ENCODE data around the gene INAFM2.

Gene INAFM2

DNA sequence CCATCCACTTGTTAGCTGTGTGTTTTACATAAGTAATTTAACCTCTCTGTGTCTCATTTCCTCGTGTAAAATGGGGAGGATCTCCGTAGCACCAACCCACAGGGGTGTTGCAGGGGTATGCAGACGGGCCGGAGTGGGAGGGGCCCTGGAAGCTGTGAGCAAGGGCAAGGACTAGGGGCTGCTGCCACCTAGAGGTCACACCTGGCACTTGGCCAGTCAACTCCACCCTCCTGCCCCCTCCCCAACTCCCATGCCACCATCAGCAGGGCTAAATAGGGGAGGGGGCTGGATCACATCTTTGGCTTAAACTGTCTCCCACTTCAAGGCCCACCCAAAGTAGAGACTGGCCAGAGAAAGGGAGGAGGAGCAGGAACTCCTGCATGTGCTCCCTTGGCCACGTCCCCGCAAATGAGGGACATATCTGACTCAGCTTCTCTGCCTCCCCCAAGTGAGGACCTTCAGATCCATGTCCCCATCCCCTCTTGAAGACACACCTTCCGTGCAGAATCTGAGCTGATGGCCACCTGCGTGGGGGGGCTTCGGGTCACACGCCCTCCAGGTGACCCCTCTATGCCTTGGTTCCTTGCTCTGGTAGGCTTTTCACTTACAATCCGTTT lies 14.7 kb downstream of the INAFM2 start:
- TF ChIP-seq, protein P1, sequence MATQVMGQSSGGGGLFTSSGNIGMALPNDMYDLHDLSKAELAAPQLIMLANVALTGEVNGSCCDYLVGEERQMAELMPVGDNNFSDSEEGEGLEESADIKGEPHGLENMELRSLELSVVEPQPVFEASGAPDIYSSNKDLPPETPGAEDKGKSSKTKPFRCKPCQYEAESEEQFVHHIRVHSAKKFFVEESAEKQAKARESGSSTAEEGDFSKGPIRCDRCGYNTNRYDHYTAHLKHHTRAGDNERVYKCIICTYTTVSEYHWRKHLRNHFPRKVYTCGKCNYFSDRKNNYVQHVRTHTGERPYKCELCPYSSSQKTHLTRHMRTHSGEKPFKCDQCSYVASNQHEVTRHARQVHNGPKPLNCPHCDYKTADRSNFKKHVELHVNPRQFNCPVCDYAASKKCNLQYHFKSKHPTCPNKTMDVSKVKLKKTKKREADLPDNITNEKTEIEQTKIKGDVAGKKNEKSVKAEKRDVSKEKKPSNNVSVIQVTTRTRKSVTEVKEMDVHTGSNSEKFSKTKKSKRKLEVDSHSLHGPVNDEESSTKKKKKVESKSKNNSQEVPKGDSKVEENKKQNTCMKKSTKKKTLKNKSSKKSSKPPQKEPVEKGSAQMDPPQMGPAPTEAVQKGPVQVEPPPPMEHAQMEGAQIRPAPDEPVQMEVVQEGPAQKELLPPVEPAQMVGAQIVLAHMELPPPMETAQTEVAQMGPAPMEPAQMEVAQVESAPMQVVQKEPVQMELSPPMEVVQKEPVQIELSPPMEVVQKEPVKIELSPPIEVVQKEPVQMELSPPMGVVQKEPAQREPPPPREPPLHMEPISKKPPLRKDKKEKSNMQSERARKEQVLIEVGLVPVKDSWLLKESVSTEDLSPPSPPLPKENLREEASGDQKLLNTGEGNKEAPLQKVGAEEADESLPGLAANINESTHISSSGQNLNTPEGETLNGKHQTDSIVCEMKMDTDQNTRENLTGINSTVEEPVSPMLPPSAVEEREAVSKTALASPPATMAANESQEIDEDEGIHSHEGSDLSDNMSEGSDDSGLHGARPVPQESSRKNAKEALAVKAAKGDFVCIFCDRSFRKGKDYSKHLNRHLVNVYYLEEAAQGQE (IDR thresholded peaks at IDR 0.05; ENCODE audit: insufficient read depth in 1 of 2, low read depth in 2 of 2, low read length in 2 of 2): no peak
- no peak for TF ChIP-seq FOXP2 (optimal IDR thresholded peaks at IDR 0.05; ENCODE audit: borderline replicate concordance, extremely low read depth, extremely low read length, insufficient read depth)

DNA sequence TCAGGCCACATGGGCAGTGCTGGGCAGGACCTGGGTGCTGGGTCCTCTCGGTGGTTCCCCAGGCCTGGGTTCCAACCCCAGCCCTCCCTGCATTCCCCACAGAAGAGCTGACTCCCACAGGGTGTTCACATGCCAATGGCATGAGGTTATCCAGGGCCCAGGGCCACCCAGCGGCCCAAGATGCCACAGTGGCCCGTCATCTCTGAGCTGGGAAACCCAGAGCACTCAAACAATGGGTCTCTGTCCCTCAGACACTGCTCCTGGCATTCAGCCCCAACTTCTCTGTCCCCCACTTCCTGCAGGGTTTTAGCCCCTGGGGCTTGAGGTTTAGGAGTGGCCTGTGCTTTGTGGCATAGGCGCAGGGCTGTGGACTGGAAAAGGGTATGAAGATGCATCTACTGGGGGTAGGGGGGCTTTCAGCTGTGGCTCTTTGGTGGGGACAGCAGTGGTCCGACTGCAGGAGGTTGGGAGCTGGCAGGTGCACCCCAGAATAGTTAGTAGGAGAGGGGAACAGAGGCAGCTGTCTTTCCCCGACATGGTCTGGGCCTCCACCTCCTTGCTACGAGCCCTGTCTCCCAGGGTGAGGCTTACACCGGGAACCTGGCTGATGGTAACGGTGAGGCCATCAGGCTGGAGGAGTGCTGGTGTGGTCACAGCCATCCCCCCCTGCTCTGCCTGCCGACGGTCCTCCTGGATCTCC lies 15.6 kb downstream of the INAFM2 start:
- TF ChIP-seq TAF1 (IDR thresholded peaks at IDR 0.05; ENCODE audit: borderline replicate concordance, insufficient read depth, low read length) (no peak), POLR2AphosphoS5 (IDR thresholded peaks at IDR 0.05; ENCODE audit: low read depth, low read length) (no peak), FOXP2 (optimal IDR thresholded peaks at IDR 0.05; ENCODE audit: borderline replicate concordance, extremely low read depth, extremely low read length, insufficient read depth) (no peak), SIN3A (IDR thresholded peaks at IDR 0.05; ENCODE audit: borderline replicate concordance, insufficient read depth, low read length) (no peak)
- TF ChIP-seq, protein P1 (IDR thresholded peaks at IDR 0.05; ENCODE audit: insufficient read depth in 1 of 2, low read depth in 2 of 2, low read length in 2 of 2): no peak

DNA sequence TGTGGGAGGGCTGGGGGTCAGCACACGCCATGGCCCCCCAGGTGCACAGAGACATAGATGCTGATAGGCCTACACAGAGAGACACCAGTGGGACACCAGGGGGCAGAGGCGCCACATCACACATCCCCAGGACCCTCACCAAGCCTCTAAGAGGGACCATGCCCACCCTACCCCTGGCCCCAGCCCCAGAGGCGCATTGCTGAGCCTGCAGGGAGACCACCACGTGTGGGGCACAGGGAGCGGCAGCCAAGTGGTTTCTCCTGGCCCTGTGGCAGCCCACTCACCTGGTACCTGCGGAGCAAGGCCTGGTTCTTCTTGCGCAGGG lies 16.1 kb downstream of the INAFM2 start:
- TF ChIP-seq SIN3A (IDR thresholded peaks at IDR 0.05; ENCODE audit: borderline replicate concordance, insufficient read depth, low read length): no peak
- TF ChIP-seq FOXP2 (optimal IDR thresholded peaks at IDR 0.05; ENCODE audit: borderline replicate concordance, extremely low read depth, extremely low read length, insufficient read depth): no peak
- TF ChIP-seq, protein P1 (IDR thresholded peaks at IDR 0.05; ENCODE audit: insufficient read depth in 1 of 2, low read depth in 2 of 2, low read length in 2 of 2): no peak
- no peak for TF ChIP-seq TAF1 (IDR thresholded peaks at IDR 0.05; ENCODE audit: borderline replicate concordance, insufficient read depth, low read length)
- no peak for TF ChIP-seq POLR2AphosphoS5 (IDR thresholded peaks at IDR 0.05; ENCODE audit: low read depth, low read length)

DNA sequence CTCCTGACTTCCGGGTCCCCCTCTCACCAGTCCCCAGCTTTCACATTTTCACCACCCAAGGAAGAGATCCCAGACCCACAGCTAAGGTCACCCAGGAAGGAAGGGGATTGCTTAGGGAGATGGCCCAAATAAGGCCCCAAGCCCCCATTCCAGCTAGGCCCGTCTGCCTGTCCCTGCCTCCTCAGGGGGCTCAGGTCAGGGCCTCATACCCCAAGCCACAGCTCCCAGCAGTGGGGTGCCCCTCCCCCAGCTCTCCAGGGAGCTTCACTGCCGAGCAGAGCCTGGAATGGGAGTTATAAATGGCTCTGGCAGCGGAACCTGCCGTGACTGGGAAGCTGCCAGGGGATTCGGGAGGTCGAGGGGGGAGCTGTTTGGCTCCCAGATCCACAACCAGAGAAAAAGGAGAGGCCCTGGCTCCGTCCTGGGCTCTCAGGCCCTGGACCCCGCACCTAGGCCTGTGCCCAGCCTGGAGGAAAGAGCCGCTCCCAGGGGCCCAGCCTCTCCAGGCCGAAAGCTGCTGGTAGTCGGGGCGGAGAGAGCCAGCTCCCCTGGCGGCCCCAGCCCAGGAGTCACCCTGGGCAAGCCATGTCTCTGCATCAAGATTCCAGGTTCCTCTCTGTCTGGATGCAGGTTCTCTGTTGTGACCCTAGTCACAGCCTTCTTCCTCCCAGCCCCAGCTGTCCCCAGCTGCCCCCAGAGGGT lies 16.7 kb downstream of the INAFM2 start:
- TF ChIP-seq FOXP2 (optimal IDR thresholded peaks at IDR 0.05; ENCODE audit: borderline replicate concordance, extremely low read depth, extremely low read length, insufficient read depth): no peak
- TF ChIP-seq, protein P1 (IDR thresholded peaks at IDR 0.05; ENCODE audit: insufficient read depth in 1 of 2, low read depth in 2 of 2, low read length in 2 of 2): no peak
- no peak for TF ChIP-seq SIN3A (IDR thresholded peaks at IDR 0.05; ENCODE audit: borderline replicate concordance, insufficient read depth, low read length)
- no peak for TF ChIP-seq POLR2AphosphoS5 (IDR thresholded peaks at IDR 0.05; ENCODE audit: low read depth, low read length)
- no peak for TF ChIP-seq TAF1 (IDR thresholded peaks at IDR 0.05; ENCODE audit: borderline replicate concordance, insufficient read depth, low read length)
